D721Med (cell line): ENCODE results near the gene PPP1R16B.
A peak's percentile ranks its signal among the peaks of the same experiment; 100 is the strongest.

Experiments used
- DNase-seq: peaks from one replicate; pipeline ENCODE4 v3.0.0; 2011; ENCODE audit warnings: low spot score; ENCODE audit not compliant: insufficient read length
- FAIRE-seq: peaks from 2 replicates; lab custom pipeline; 2011; peaks lifted over from hg19 to GRCh38; lab: Jason Lieb, UNC
- CTCF ChIP-seq: IDR thresholded peaks from 2 replicates; pipeline ENCODE4 v1.5.1; 2012; ENCODE audit warnings: mild to moderate bottlenecking, control low read depth; ENCODE audit not compliant: insufficient read depth; ENCODE audit errors: missing control alignments

PPP1R16B gene

GRCh38 chr20:38924718-38925117, 119.2 kb downstream of the PPP1R16B start:
- no peak for TF ChIP-seq CTCF
- DNase-seq (no peak), FAIRE-seq (no peak)

- peak; percentile 100 for DNase-seq
- no peak for FAIRE-seq
- no peak for TF ChIP-seq CTCF
Measured at GRCh38 chr20:38926142-38926933, 120.8 kb downstream of the PPP1R16B start, which contains the start of gene FAM83D. Gene FAM83D, plus strand, starts transcription at chr20:38926417. Its CDS starts 26 bp downstream, at chr20:38926443.

- no peak for FAIRE-seq
- TF ChIP-seq CTCF = no peak
- no peak for DNase-seq
Measured at GRCh38 chr20:38926934-38927616, 121.6 kb downstream of the PPP1R16B start.

- no peak for FAIRE-seq
- no peak for TF ChIP-seq CTCF
Measured at GRCh38 chr20:38927902-38928578, 122.5 kb downstream of the PPP1R16B start.

GRCh38 chr20:38930242-38930569, 124.7 kb downstream of the PPP1R16B start:
- DNase-seq (no peak), FAIRE-seq (no peak)
- TF ChIP-seq CTCF = no peak

More at GRCh38 chr20:38927902-38928578, 122.5 kb downstream of the PPP1R16B start:
- DNase-seq = no peak

- no peak for DNase-seq
- FAIRE-seq = no peak
- no peak for TF ChIP-seq CTCF
Measured at GRCh38 chr20:38931984-38932383, 126.5 kb downstream of the PPP1R16B start.
